Measurements from ENCODE around the gene NLRP6. TPM values are rescaled to one million over a fixed set of nuclear protein-coding genes. Genes with fewer than 3 reads are reported as not detected.
A peak's percentile ranks its signal among the peaks of the same experiment; 100 is the strongest.

Gene NLRP6
- total and polyA plus RNA-seq, 4 experiments from 2014 or later = 1.4 to 26.3 (median 18.4) TPM

DNA sequence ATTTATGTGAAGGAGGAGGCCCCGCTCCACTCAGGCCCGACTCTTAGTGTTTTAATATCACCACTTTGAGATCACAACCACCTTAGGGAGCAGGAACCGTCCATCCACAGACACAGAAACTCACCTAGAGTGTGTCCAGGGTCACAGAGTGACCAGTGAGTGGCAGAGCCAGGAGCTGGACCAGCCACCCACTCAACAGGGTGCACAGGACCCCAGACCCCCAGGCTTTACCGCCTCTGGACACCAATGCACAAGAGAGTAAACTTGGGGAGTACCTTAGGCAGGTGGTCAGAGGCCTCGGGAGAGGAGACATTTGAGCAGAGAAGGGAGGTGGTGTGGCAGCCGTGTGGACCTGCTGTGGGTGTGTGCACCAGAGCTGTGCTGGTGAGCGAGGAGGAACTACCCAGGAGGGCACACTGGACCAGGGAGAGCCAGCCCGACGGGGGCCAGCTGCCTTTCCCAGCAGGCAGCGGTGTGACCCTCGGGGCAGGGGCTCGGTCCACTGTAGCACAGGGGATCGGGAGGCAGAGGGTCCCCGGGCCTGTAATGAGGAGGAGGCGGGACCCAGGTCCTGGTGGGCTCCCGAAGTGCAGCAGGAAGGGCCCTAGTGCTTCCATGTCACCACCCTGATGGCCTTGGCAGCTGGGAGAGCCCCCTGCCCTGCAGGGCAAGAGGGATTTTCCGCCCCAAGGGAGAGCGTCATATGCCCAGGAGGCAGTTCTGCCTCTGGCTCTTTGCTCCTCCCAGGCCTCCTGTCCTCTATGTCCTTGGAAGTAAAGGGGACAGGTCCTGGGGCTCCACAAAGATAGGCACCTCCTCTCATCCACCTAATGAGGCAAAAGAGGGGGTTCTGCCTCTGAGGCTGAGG lies 7.5 kb upstream of the NLRP6 start:
- ChIA-PET POLR2A (ENCODE audit: partially characterized antibody) (interaction anchor here (0.6 to 12.0 kb wide), 7 partner anchors 8 to 85 kb away, joined by 3 to 549 read pairs (median 3); partner anchors contain the start of genes NLRP6 and PGGHG), CTCF (ENCODE audit: partially characterized antibody) (interaction anchor here (1.0 kb wide), 1 partner anchor 10 kb away, joined by 3 read pairs; no protein-coding TSS in a partner anchor)
- H3K27ac ChIP-seq (ENCODE audit: low read depth, low read length) = no peak overlapping the region
- Mint-ChIP-seq H3K27me3 (no peaks in the 10 kb centered on the region), H3K27ac (peak overlapping the region in 5 of 7 donors; percentile 42 to 99 (median 78)), H3K9me3 (peaks cover 0 to 1% (median 0%) of the 10 kb centered on the region in 8 donors), H3K4me3 (no peak overlapping the region), H3K4me1 (peaks cover 20 to 39% (median 31%) of the 10 kb centered on the region in 4 donors), H3K36me3 (peaks cover 0 to 1% of the 10 kb centered on the region in 2 donors)
- no peak for DNase-seq
- H3K27me3 ChIP-seq (ENCODE audit: insufficient read depth, low read length) = no peaks in the 10 kb centered on the region
- no peak overlapping the region for H3K4me3 ChIP-seq (ENCODE audit: low read length in 2 of 2)
- H3K9me3 ChIP-seq (ENCODE audit: control insufficient read depth in 1 of 2, low read length in 2 of 2) = no peaks in the 10 kb centered on the region
- intact Hi-C loops (cut with micrococcal nuclease) = no loop called here
- H3K36me3 ChIP-seq (ENCODE audit: insufficient read depth, low read length) = no peaks in the 10 kb centered on the region
- peaks cover 25% of the 10 kb centered on the region for H3K4me1 ChIP-seq (ENCODE audit: insufficient read depth, low read length)

DNA sequence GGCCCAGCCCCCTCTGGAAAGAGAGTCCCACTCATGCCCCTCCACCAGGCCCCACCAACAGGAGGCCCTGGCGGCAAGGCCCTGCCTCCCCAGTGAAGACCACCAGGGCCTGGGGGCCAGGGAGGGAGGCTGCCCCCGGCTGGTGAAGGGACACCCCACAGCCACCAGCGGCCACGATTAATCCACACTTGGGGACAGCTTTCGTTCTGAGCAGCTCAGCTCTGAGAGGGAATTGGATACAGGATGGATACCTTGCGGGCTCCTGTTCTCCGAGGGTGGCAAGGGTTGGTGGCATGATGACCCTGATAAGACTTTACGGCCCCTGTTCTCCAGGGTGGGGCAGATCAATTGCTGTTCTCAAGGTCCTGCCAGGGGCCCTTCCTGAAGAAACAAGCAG lies 6.9 kb upstream of the NLRP6 start:
- no peaks in the 10 kb centered on the region for H3K27me3 Mint-ChIP-seq
- ChIA-PET POLR2A (ENCODE audit: partially characterized antibody) (interaction anchor here (0.6 to 12.0 kb wide), 6 partner anchors 8 to 84 kb away, joined by 3 to 549 read pairs (median 3); partner anchors contain the start of genes NLRP6, PGGHG, PSMD13 and SIRT3), CTCF (ENCODE audit: partially characterized antibody) (interaction anchor here (1.0 kb wide), 1 partner anchor 10 kb away, joined by 3 read pairs; no protein-coding TSS in a partner anchor)
- H3K36me3 Mint-ChIP-seq = peaks cover 1 to 5% of the 10 kb centered on the region in 2 donors
- H3K4me3 ChIP-seq (ENCODE audit: low read length in 2 of 2) = no peak overlapping the region
- intact Hi-C loops (cut with micrococcal nuclease) = no loop called here
- H3K9me3 ChIP-seq (ENCODE audit: control insufficient read depth in 1 of 2, low read length in 2 of 2) = no peaks in the 10 kb centered on the region
- H3K27ac Mint-ChIP-seq = no peak overlapping the region
- peaks cover 20 to 39% (median 31%) of the 10 kb centered on the region in 4 donors for H3K4me1 Mint-ChIP-seq
- no peaks in the 10 kb centered on the region for H3K27me3 ChIP-seq (ENCODE audit: insufficient read depth, low read length)
- no peaks in the 10 kb centered on the region for H3K36me3 ChIP-seq (ENCODE audit: insufficient read depth, low read length)
- H3K9me3 Mint-ChIP-seq = peaks cover 0 to 3% (median under 1%) of the 10 kb centered on the region in 8 donors
- peaks cover 25% of the 10 kb centered on the region for H3K4me1 ChIP-seq (ENCODE audit: insufficient read depth, low read length)
- no peak overlapping the region for H3K27ac ChIP-seq (ENCODE audit: low read depth, low read length)
- DNase-seq = no peak
- no peak overlapping the region for H3K4me3 Mint-ChIP-seq

DNA sequence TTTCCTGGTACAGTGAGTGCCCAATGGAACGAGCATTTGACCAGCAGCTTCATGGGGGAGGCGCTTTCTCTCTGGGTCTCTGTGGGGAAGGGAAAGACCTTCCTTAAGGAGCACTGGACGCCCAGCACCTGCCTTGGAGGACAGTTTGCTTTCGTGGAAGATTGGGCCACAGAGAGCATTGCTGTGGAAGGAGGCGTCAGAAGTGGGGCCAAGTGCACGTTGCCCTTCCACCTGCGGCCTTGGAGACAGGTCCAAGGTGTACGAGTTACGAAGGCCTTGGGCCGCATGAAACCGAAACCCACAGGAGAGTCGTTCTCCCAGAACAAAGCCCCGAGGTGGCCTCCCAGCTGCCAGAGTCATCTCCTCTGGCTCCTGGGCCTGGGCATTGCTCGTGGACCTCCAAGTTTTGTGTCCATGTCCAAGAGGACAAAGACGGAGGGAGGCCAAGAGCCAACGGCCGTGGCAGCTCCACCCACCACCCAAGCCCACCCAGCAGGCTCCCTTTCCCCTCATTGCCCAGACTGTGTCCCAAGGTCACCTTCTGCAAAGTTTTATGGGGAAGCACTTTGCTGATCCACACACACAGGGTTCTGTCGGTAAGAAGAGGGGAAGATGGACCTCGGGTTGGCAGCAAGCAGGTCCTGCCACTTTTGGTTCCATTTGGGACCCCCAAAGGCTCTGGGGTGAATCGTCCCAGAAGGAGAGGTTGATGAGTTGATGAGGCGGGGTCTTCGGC lies 5.8 kb upstream of the NLRP6 start:
- Histone ChIP-seq H3K36me3 (ENCODE audit: insufficient read depth, low read length) (no peaks in the 10 kb centered on the region), H3K27ac (ENCODE audit: low read depth, low read length) (no peak overlapping the region), H3K9me3 (ENCODE audit: control insufficient read depth in 1 of 2, low read length in 2 of 2) (no peaks in the 10 kb centered on the region), H3K4me1 (ENCODE audit: insufficient read depth, low read length) (peaks cover 25% of the 10 kb centered on the region), H3K4me3 (ENCODE audit: low read length in 2 of 2) (no peak overlapping the region), H3K27me3 (ENCODE audit: insufficient read depth, low read length) (no peaks in the 10 kb centered on the region)
- POLR2A ChIA-PET (ENCODE audit: partially characterized antibody) = interaction anchor here (1.0 to 12.0 kb wide), 2 partner anchors 12 to 36 kb away, joined by 3 to 549 read pairs; partner anchors contain the start of genes NLRP6, PGGHG, PSMD13 and SIRT3
- Mint-ChIP-seq H3K4me3 (no peak overlapping the region), H3K36me3 (peaks cover 4 to 10% of the 10 kb centered on the region in 2 donors), H3K27ac (peak overlapping the region in 5 of 7 donors; percentile 22 to 72 (median 42)), H3K9me3 (peaks cover 0 to 9% (median under 1%) of the 10 kb centered on the region in 8 donors), H3K27me3 (no peaks in the 10 kb centered on the region), H3K4me1 (peaks cover 18 to 40% (median 32%) of the 10 kb centered on the region in 4 donors)
- CTCF ChIA-PET (ENCODE audit: partially characterized antibody) = interaction anchor here (0.5 to 1.0 kb wide), 2 partner anchors 9 to 15 kb away, joined by 3 read pairs; no protein-coding TSS in a partner anchor
- DNase-seq = no peak
- intact Hi-C loops (cut with micrococcal nuclease) = no loop called here

DNA sequence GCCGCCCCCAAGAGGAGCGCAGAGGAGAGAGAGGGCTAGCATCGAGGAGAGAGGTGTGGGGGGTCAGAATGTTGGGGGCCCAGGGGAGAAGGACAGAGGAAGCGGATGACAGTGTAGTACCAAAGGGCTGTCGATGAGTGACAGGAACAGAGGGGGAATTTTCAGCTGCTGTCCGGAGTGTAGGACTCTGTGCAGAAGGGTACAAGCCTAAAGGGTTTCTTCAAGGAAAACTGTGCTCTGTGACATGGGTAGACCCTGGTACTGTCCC lies 5.3 kb upstream of the NLRP6 start:
- no peaks in the 10 kb centered on the region for H3K9me3 ChIP-seq (ENCODE audit: control insufficient read depth in 1 of 2, low read length in 2 of 2)
- ChIA-PET CTCF (ENCODE audit: partially characterized antibody) (no interaction called here), POLR2A (ENCODE audit: partially characterized antibody) (interaction anchor here (12.0 kb wide), 1 partner anchor 12 kb away, joined by 549 read pairs; the partner anchor contains the start of genes NLRP6 and PGGHG)
- H3K4me3 ChIP-seq (ENCODE audit: low read length in 2 of 2) = no peak overlapping the region
- H3K27me3 ChIP-seq (ENCODE audit: insufficient read depth, low read length) = no peaks in the 10 kb centered on the region
- Mint-ChIP-seq H3K4me3 (no peak overlapping the region), H3K36me3 (peaks cover 4 to 14% of the 10 kb centered on the region in 2 donors), H3K9me3 (peaks cover 0 to 9% (median under 1%) of the 10 kb centered on the region in 8 donors), H3K27me3 (no peaks in the 10 kb centered on the region), H3K4me1 (peaks cover 21 to 40% (median 34%) of the 10 kb centered on the region in 4 donors), H3K27ac (peak overlapping the region in 6 of 7 donors; percentile 15 to 72 (median 38))
- DNase-seq = no peak
- no peak overlapping the region for H3K27ac ChIP-seq (ENCODE audit: low read depth, low read length)
- intact Hi-C loops (cut with micrococcal nuclease) = no loop called here
- no peaks in the 10 kb centered on the region for H3K36me3 ChIP-seq (ENCODE audit: insufficient read depth, low read length)
- peaks cover 25% of the 10 kb centered on the region for H3K4me1 ChIP-seq (ENCODE audit: insufficient read depth, low read length)

DNA sequence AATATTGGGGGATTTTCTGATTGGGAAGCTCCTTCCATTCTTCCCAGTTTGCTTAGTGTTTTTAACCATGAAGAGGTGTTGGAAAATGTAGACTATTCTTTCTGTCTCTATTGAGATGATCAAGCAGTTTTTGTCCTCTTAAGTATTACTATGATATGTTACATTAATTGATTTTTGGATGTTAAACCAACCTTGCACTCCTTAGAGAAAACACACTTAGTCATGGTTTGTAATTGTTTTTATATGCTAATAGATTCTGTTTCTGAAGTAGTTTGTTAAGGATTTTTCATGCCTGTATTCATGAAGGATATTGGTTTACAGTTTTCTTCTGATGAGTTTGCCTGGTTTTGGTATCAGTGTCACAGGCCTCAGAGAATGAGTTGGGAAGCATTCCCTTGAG lies 2.0 kb upstream of the NLRP6 start:
- ChIA-PET POLR2A (ENCODE audit: partially characterized antibody) (interaction anchor here (0.7 to 12.0 kb wide), 4 partner anchors 8 to 70 kb away, joined by 3 to 549 read pairs (median 4); partner anchors contain the start of genes NLRP6 and PGGHG), CTCF (ENCODE audit: partially characterized antibody) (interaction anchor here (1.1 to 2.0 kb wide), 3 partner anchors 26 to 39 kb away, joined by 4 to 7 read pairs (median 4); no protein-coding TSS in a partner anchor)
- Histone ChIP-seq H3K36me3 (ENCODE audit: insufficient read depth, low read length) (no peaks in the 10 kb centered on the region), H3K4me3 (ENCODE audit: low read length in 2 of 2) (no peak overlapping the region), H3K27me3 (ENCODE audit: insufficient read depth, low read length) (no peaks in the 10 kb centered on the region), H3K27ac (ENCODE audit: low read depth, low read length) (no peak overlapping the region), H3K4me1 (ENCODE audit: insufficient read depth, low read length) (peaks cover 37% of the 10 kb centered on the region), H3K9me3 (ENCODE audit: control insufficient read depth in 1 of 2, low read length in 2 of 2) (no peaks in the 10 kb centered on the region)
- H3K27ac Mint-ChIP-seq = peak overlapping the region in 2 of 7 donors; percentile 74 to 80
- H3K36me3 Mint-ChIP-seq = peaks cover 6 to 14% of the 10 kb centered on the region in 2 donors
- H3K4me3 Mint-ChIP-seq = no peak overlapping the region
- peaks cover 13 to 36% (median 25%) of the 10 kb centered on the region in 4 donors for H3K4me1 Mint-ChIP-seq
- intact Hi-C loops (cut with micrococcal nuclease) = no loop called here
- peaks cover 0 to 9% (median 2%) of the 10 kb centered on the region in 8 donors for H3K9me3 Mint-ChIP-seq
- no peak for DNase-seq
- no peaks in the 10 kb centered on the region for H3K27me3 Mint-ChIP-seq

DNA sequence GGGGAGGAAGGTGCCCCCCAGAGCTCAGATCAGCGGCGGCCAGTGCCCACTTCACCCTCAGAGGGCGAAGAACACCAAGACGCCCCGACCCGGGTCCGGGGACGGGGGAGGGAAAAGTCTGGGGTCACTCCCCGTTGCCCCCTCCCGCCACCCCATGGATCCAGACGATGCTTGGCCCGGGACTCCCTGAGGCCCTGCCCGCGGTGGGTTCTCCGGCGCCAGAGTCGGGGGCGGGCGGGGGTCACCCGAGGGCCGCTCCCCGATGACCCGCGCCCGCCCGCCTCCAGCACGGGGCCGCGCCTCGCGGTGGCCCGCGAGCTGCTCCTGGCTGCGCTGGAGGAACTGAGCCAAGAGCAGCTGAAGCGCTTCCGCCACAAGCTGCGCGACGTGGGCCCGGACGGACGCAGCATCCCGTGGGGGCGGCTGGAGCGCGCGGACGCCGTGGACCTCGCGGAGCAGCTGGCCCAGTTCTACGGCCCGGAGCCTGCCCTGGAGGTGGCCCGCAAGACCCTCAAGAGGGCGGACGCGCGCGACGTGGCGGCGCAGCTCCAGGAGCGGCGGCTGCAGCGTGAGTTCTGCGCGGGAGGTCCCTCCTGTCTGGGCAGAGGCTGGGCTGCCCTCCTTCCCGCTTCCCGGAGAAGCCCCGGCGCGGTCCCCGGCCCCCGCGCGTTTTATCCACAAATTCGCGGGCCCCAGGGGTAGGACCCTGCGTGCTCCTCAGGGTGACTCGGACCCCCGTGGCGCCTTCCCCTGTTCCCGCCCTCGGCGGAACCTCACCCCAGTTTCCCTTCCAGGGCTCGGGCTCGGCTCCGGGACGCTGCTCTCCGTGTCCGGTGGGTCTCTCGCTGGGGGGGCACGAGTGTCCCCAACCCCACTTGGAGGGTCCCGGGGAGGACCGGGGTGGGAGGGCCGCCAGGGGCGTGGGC lies 1.1 kb downstream of the NLRP6 start:
- H3K27ac Mint-ChIP-seq = peak overlapping the region in 3 of 7 donors; percentile 80 to 91 (median 86)
- no peaks in the 10 kb centered on the region for H3K27me3 Mint-ChIP-seq
- H3K9me3 Mint-ChIP-seq = peaks cover 0 to 9% (median 2%) of the 10 kb centered on the region in 8 donors
- Histone ChIP-seq H3K27ac (ENCODE audit: low read depth, low read length) (no peak overlapping the region), H3K27me3 (ENCODE audit: insufficient read depth, low read length) (no peaks in the 10 kb centered on the region), H3K4me1 (ENCODE audit: insufficient read depth, low read length) (peaks cover 60% of the 10 kb centered on the region), H3K36me3 (ENCODE audit: insufficient read depth, low read length) (no peaks in the 10 kb centered on the region), H3K4me3 (ENCODE audit: low read length in 2 of 2) (peak overlapping the region in 1 of 2 donors; percentile 59), H3K9me3 (ENCODE audit: control insufficient read depth in 1 of 2, low read length in 2 of 2) (no peaks in the 10 kb centered on the region)
- CTCF ChIA-PET (ENCODE audit: partially characterized antibody) = interaction anchor here (0.9 to 8.4 kb wide), 8 partner anchors 12 to 75 kb away, joined by 3 to 81 read pairs (median 6); no protein-coding TSS in a partner anchor
- H3K4me3 Mint-ChIP-seq = peak overlapping the region; percentile 77 to 89 (median 82)
- POLR2A ChIA-PET (ENCODE audit: partially characterized antibody) = interaction anchor here (0.7 to 14.3 kb wide), 18 partner anchors 9 to 227 kb away, joined by 3 to 549 read pairs (median 12); partner anchors contain the start of genes BET1L, IFITM1, PGGHG and PSMD13
- peaks cover 26 to 30% of the 10 kb centered on the region in 2 donors for H3K36me3 Mint-ChIP-seq
- intact Hi-C loops (cut with micrococcal nuclease) = loop anchor here (1.0 kb wide), 1 partner anchor 10 kb away; no protein-coding TSS in a partner anchor
- peaks cover 30 to 63% (median 47%) of the 10 kb centered on the region in 4 donors for H3K4me1 Mint-ChIP-seq
- peak in 1 of 5 donors; percentile 22 for DNase-seq

Measured in CD4-positive, alpha-beta memory T cell (primary cell).